Nucleus accumbens (tissue), 56 donors: Measurements from ENCODE around the gene GLDC.
"Not testable (repeated sequence)": the region's sequence is repeated elsewhere in the genome, so short reads cannot be mapped to it uniquely, and the experiment has no call there.

Source experiments
- DNase-seq, 56 donors: peaks; one replicate each; lab custom pipeline; 2025; lab: John Stamatoyannopoulos, UW

Gene GLDC

DNA sequence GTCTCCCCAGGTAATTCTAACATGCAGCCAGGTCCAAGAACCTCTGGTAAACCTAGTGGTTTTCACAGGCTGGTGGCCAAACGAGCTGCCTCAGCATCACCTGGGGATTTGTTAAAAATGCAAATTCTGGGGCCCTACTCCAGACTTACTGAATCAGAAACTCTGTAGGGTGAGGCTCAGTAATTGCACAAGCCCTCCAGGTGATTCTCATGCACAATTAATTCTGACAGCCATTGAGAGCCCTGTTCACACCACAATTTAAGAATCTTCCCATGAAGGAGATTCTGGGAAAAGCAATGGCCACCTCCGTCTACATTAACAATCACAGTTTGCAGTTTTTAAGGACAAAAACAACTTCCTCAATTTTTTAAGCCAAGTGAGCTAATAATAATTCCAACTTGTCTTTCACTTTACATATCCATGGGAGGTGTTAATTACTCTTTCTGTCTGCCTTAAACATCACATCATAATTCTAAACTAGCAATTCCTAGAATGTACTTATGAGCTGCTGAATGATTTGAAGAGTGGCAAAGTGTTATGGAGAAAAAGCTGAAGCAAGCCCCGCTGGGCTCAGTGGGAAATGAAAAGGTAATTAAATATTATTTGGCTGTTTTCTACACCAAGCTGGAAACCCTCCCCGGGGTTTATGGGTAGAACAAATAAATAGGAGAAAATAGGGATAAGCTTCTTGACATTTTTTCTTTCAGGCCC is 70.0 kb downstream of the GLDC start:
- DNase-seq = no peak

DNA sequence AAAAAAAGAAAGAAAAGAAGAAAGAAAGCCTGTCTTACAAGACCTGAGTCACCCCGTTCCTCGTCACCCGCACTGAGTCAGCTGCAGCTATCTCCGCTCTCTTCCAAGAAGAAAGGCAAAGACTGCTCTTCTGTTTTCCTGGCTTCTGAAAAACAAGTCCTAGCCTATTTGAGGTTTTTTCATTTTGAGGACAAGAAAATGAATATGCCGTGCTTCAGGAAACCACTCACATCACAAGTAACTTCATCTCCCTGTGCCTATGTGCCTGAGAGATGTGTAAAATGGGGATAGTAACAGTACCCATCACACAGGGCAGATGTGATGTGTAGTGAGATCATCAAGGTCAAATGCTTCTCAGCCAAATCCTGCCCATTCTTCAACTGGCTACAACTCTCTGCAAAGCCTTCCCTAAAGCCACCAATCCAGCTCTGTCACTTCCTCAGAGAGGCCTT is 78.4 kb downstream of the GLDC start:
- peak in 43 of 56 donors; percentile 12 to 80 (median 47) for DNase-seq

- peak in 30 of 56 donors; percentile 3 to 66 (median 33) for DNase-seq
Measured at GRCh38 chr9:6566409-6567139, 79.0 kb downstream of the GLDC start.

DNA sequence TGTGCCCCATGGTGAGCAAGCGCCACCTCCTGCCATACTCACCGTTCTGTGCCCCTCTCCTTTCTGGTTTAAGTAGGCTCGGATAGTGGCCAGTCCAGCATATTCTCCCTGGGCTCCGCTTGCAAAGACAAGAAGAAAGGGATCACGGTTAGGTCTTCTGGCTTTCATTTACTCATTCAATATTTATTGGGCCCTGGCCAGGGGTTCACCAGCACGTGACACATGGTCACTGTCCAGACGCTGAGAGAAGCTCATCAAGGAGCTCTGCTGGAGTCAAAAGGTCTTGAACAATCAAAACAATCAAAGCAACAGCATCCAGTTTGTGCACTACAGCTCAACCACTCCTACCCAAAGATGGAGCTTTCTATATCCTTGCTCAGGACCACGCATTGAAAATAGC is 80.2 kb downstream of the GLDC start:
- DNase-seq = peak in 3 of 56 donors; percentile 3 to 31 (median 10)

GRCh38 chr9:6564868-6565267 is 80.7 kb downstream of the GLDC start:
- no peak for DNase-seq

DNA sequence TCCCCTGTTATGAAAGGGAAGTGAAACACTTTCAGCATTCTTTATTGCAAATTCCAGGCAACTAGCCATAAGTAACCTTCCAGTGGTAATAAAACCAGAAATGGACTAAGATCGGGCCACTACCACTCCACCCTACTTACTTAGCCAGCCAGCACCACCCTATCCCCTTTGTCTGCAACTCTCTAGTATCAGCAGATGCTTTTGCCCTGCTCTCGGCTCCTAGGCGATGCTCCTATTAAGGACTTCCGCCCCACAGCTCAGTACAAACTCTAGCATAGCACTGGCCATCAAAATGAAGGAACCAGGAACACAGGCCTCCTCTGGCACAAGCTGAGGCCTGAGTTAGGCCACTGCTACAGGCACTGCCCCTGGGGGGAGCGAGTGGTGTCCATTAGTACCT is 81.2 kb downstream of the GLDC start:
- DNase-seq = no peak

DNA sequence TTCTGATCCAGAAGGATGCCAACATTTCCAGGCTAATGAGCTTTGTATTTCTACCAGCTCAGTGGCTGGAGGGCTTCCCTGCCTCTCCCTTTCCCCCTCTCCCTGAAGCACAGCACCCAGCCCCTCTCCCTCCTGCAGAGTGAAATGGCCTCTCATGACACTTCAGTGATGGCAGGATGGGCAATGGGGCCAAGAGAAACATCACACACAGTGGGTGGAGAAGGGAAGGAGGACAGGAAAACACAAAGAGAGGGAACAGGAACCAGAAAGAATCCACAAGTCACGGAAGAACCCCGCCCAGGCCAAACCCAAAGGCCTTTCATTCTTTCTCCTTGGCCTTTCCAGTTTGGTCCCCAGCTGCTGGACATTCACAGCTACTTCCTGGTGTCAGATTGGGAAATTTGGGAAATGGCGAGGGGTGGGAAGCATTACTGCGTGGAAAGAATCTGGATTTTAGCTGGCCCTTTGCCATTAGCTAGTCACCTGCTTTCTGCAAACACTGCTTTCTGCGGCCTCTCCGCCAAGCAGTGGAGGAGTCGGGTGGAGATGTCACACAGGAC is 82.6 kb downstream of the GLDC start:
- no peak for DNase-seq

DNA sequence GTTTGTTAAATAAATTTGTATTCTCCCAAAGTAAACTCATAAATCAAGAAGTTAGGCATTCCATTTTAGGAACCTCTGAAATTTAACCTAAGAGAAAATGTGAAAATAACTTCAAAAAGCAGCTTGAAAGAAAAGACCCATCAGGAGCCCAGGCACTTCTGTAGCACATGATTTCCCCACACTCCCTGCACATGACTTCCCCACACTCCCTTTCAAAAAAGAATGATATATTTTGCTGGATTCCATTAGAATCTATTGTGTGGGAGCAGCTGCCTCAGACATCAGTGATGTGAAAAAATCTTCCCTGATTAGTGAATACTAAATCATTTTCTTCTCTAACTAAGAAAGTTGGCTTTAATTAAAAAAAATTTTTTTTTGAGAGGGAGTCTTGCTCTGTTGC is 83.3 kb downstream of the GLDC start:
- DNase-seq = peak in 6 of 56 donors; percentile 6 to 15 (median 10)

DNA sequence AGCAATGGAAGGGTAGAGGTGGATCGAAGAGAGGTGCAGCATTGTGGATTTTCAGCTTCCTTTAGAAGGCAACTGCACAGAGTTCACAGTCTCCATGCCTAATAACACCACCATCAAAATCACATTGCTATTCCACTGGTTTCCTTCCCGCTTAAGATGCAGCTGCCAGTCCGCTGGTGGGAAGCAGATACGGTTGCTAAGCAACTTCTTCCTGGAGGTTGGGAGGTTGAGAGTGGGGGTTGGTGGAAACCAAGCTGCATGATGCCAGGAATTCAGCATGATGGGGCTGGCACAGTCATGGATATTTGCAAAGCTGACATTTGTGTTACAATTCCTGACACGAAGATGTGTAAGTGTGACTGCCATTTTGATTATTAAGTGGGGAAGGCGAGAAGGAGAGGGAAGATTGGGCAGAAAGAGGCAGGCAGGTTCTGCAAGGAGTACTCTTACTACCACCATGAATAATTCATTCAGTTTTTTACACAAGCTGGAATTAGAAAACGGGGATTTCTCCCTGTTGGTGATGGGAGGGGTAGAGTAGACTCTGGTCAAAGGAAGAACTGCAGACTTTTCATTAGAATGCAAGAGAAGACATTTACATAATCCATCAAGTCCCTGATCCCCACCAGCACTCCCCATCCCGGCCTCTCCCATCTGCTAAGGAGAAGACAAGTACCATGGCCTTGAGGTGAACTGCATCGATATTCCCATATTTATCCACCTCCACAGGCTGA is 87.5 kb downstream of the GLDC start:
- DNase-seq = peak in 33 of 56 donors; percentile 7 to 71 (median 29)

DNA sequence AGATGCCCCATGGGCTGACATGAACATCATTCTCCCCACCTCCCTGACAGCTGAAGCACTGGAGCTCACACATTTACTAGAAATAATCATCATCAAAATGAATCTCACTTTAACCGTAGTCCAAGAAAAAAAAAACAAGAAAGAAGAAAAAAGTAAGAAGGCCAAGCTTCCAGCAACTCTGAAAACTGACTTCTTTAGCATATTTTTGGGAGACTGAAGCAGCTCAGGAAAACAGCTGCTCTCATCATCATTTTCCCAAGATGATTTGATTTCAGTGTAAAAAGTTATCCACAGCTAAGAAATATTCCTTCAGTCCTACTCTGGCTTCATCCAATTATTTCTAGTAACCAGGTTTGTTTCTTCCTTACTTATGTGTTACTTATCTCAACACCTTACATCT is 91.7 kb downstream of the GLDC start:
- no peak for DNase-seq

DNA sequence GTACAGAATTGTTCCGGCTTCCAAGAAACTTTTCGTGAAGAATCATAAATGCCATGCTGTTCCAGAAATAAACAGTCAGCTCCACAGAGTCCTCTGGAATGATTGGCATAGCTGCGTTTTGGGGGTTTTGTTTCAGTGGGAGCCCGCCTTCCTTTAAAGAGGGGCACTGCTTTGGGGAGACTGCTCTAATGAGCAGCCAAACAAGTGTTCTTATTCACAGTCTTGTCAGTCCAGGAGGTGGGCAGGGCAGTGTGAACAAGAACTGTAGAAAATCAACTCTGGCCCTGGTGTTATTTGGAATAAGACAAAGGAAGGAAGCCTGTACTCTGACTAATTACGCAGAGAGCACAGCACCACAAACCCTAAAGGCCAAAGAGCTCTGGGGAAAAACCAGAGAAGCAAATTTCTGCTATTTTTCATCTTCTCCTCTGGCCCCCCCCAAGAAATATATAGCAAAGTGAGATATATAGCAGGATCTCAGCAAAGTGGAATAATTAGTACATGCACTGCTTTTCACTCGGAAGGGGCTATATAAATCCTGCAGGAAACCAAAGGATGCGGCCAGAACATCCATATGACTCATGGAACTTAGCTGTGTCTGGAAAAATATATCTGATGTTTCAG is 92.9 kb downstream of the GLDC start:
- no peak for DNase-seq

DNA sequence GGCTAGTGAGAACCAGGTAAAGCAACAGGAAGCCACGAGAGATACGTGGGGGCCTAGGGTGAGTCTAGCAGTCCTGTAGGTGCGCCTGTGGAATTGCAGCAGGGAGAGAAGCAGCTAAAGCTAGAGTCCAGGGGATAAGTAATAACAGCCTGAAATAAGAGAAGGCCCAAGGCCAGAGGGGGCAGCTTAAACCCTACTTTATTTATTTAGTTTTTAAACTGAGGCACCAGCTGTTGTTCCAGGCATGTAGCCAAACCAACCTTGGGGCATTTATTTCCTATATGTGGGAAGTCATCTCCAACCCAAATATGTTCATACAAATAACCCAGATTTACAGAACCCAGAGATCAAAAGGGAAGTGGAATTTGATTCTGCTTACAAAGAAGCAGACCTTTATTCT is 93.5 kb downstream of the GLDC start:
- DNase-seq = no peak

GRCh38 chr9:6551136-6551535 is 94.4 kb downstream of the GLDC start:
- DNase-seq = no peak

- DNase-seq = peak in 1 of 56 donors; percentile 36
Measured at GRCh38 chr9:6549106-6549800, 96.3 kb downstream of the GLDC start.

DNA sequence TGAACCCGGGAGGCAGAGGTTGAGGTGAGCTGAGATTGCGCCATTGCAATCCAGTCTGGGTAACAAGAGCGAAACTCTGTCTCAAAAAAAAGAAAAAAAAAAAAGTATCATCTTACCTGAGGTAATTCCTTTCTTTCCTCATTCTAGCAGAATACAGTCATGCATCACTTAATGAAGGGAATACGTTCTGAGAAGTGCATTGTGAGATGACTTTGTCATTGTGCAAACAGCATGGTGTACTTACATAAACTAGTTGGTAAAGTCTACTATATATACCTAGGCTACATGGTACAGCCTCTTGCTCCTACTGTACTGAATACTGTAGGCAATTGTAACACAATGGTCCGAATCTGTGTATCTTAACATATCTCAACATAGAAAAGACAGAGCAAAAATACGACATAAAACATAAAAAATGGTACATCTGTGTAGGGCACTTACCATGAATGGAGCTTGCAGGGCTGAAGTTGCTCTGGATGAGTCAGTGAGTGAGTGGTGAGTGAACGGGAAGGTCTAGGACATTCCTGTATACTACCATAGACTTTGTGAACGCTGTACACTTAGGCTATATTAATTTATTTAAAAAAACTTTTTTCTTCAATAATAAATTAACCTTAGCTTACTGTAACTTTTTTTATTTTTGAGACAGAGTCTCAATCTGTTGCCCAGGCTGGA is 100.4 kb downstream of the GLDC start:
- no peak for DNase-seq

- peak in 2 of 56 donors; percentile 8 to 39 for DNase-seq
Measured at GRCh38 chr9:6543204-6543603, 102.3 kb downstream of the GLDC start.

- not testable (repeated sequence) for DNase-seq
Measured at GRCh38 chr9:6542617-6543016, 102.9 kb downstream of the GLDC start.

GRCh38 chr9:6538666-6539071 is 106.9 kb downstream of the GLDC start:
- DNase-seq = peak in 2 of 56 donors; percentile 18 to 36

- DNase-seq = no peak
Measured at GRCh38 chr9:6535594-6535993, 109.9 kb downstream of the GLDC start.
